IMR-90 (cell line): Measurements from ENCODE around the gene EFHC2. TPM values are rescaled to one million over a fixed set of nuclear protein-coding genes. Genes with fewer than 3 reads are reported as not detected.

Source experiments
- ATAC-seq: fragments of 200-7000 bp; cut with Tn5 transposase; 2 replicates; pipeline ENCODE4 v1.9.1; 2020; ENCODE audit warnings: low read depth, mild to moderate bottlenecking, moderate library complexity
- BruUV-seq: library from RNA; stranded (reverse); fragments of 400-500 nt; replicated peaks from 2 replicates; lab custom pipeline; 2021; lab: Mats Ljungman, UMichigan
- CTCF ChIA-PET: fragments of 300-600 bp; formaldehyde crosslinking; extraction: SDS; loops from one replicate; lab custom pipeline; 2021; ENCODE audit warnings: antibody characterized with exemption; lab: Yijun Ruan, JAX
- POLR2A ChIA-PET: fragments of 300-600 bp; sonication (Branson Sonifier 250); formaldehyde crosslinking; loops from one replicate; lab custom pipeline; 2022; ENCODE audit warnings: antibody characterized with exemption; ENCODE audit not compliant: unreplicated experiment; lab: Charles Lee
- DNase-seq: peaks from one replicate; pipeline ENCODE4 v3.0.0; 2013
- H2AFZ ChIP-seq: replicated peaks from 2 replicates; pipeline ENCODE3; 2013; ENCODE audit warnings: low read length, mild to moderate bottlenecking; ENCODE audit not compliant: poor library complexity
- H2AK5ac ChIP-seq: 2 replicates; pipeline ENCODE4 v1.6.1; 2013; ENCODE audit warnings: low read depth, low read length, inconsistent platforms
- H2AK9ac ChIP-seq: replicated peaks from 2 replicates; pipeline ENCODE3; 2013; ENCODE audit warnings: mild to moderate bottlenecking, low read depth, low read length, moderate library complexity; ENCODE audit not compliant: poor library complexity
- H2BK120ac ChIP-seq: 2 replicates; pipeline ENCODE4 v1.6.1; 2013; ENCODE audit warnings: low read depth, low read length, inconsistent platforms
- H2BK15ac ChIP-seq: 3 replicates; pipeline ENCODE4 v1.6.1; 2013; ENCODE audit warnings: low read depth, low read length, inconsistent platforms
- H2BK20ac ChIP-seq: 2 replicates; pipeline ENCODE4 v1.6.1; 2013; ENCODE audit warnings: low read depth, mild to moderate bottlenecking, inconsistent platforms, low read length, moderate library complexity
- H2BK5ac ChIP-seq: 2 replicates; pipeline ENCODE4 v1.6.1; 2013; ENCODE audit warnings: mild to moderate bottlenecking, low read depth, low read length, inconsistent platforms; ENCODE audit not compliant: poor library complexity, severe bottlenecking
- H3K14ac ChIP-seq: replicated peaks from 2 replicates; pipeline ENCODE4 v1.6.1; 2013; ENCODE audit warnings: low read depth, low read length, inconsistent platforms
- H3K18ac ChIP-seq: 2 replicates; pipeline ENCODE4 v1.6.1; 2013; ENCODE audit warnings: low read depth, low read length, control low read depth
- H3K23ac ChIP-seq: 2 replicates; pipeline ENCODE4 v1.6.1; 2013; ENCODE audit warnings: low read depth, low read length, inconsistent platforms
- H3K27ac ChIP-seq: 2 replicates; pipeline ENCODE4 v1.5.1; 2013; ENCODE audit warnings: mild to moderate bottlenecking, control low read depth, low read length; ENCODE audit not compliant: insufficient read depth
- H3K27me3 ChIP-seq: 2 replicates; pipeline ENCODE4 v1.6.1; 2013; ENCODE audit warnings: low read length; ENCODE audit not compliant: control insufficient read depth, insufficient read depth
- H3K36me3 ChIP-seq: 2 replicates; pipeline ENCODE4 v1.6.1; 2013; ENCODE audit warnings: low read length, mixed read lengths; ENCODE audit not compliant: control insufficient read depth, insufficient read depth
- H3K4ac ChIP-seq: 2 replicates; pipeline ENCODE4 v1.6.1; 2013; ENCODE audit warnings: low read depth, low read length, inconsistent platforms
- H3K4me1 ChIP-seq: 2 replicates; pipeline ENCODE4 v1.6.1; 2013; ENCODE audit warnings: low read length, mixed read lengths; ENCODE audit not compliant: control insufficient read depth, insufficient read depth
- H3K4me2 ChIP-seq: 2 replicates; pipeline ENCODE4 v1.6.1; 2013; ENCODE audit warnings: low read depth, mild to moderate bottlenecking, control low read depth, low read length, moderate library complexity
- H3K4me3 ChIP-seq: 2 replicates; pipeline ENCODE4 v1.5.1; 2013; ENCODE audit warnings: low read depth, mild to moderate bottlenecking, control low read depth, low read length, moderate library complexity; ENCODE audit not compliant: insufficient read depth
- H3K56ac ChIP-seq: 2 replicates; pipeline ENCODE4 v1.6.1; 2013; ENCODE audit warnings: low read length, inconsistent platforms; ENCODE audit not compliant: insufficient read depth; ENCODE audit errors: extremely low read depth
- H3K79me1 ChIP-seq, 2 experiments: 2 replicates each; pipeline ENCODE4 v1.6.1; 2013; ENCODE audit warnings: low read length in 2 of 2, inconsistent platforms in 1 of 2, low read depth in 1 of 2
- H3K9ac ChIP-seq: 2 replicates; pipeline ENCODE4 v1.6.1; 2013; ENCODE audit warnings: low read depth, low read length, control low read depth
- H3K9me1 ChIP-seq: 2 replicates; pipeline ENCODE4 v1.6.1; 2013; ENCODE audit warnings: low read length, inconsistent platforms; ENCODE audit not compliant: insufficient read depth
- H3K9me3 ChIP-seq: 2 replicates; pipeline ENCODE4 v1.6.1; 2013; ENCODE audit warnings: low read length; ENCODE audit not compliant: control insufficient read depth, insufficient read depth
- H4K20me1 ChIP-seq: 2 replicates; pipeline ENCODE4 v1.6.1; 2013; ENCODE audit warnings: low read length, inconsistent platforms; ENCODE audit not compliant: insufficient read depth
- H4K5ac ChIP-seq: 2 replicates; pipeline ENCODE4 v1.6.1; 2013; ENCODE audit warnings: mild to moderate bottlenecking, low read depth, low read length, control low read depth
- H4K8ac ChIP-seq, 2 experiments: 2 replicates each; pipeline ENCODE4 v1.6.1; 2013; ENCODE audit warnings: low read depth in 2 of 2, low read length in 2 of 2, control low read depth in 1 of 2, inconsistent platforms in 1 of 2
- H4K91ac ChIP-seq: 2 replicates; pipeline ENCODE4 v1.6.1; 2013; ENCODE audit warnings: low read depth, low read length, inconsistent platforms; ENCODE audit not compliant: insufficient read depth
- CEBPB ChIP-seq: IDR thresholded peaks from 2 replicates; pipeline ENCODE4 v1.6.1; 2012; ENCODE audit warnings: low read depth, low read length, improper control_type of control experiment
- CHD1 ChIP-seq: IDR thresholded peaks from 2 replicates; pipeline ENCODE4 v1.6.1; 2012; ENCODE audit warnings: low read depth, low read length, improper control_type of control experiment
- MAZ ChIP-seq: IDR thresholded peaks from 2 replicates; pipeline ENCODE4 v1.6.1; 2012; ENCODE audit warnings: low read depth, mild to moderate bottlenecking, low read length, improper control_type of control experiment, moderate library complexity, borderline replicate concordance
- RCOR1 ChIP-seq: IDR thresholded peaks from 2 replicates; pipeline ENCODE4 v1.6.1; 2012; ENCODE audit warnings: mild to moderate bottlenecking, low read length, improper control_type of control experiment; ENCODE audit not compliant: insufficient replicate concordance
- SMC3 ChIP-seq: fragments of 150-350 bp; IDR thresholded peaks from 2 replicates; pipeline ENCODE4 v1.6.1; 2016; ENCODE audit warnings: low read depth, mild to moderate bottlenecking, antibody characterized with exemption, low read length, moderate library complexity
- WGBS, 2 experiments: methylation state at CpG; one replicate each; pipeline versions ENCODE4 v1.1.5 to v1.1.7; 2013; ENCODE audit warnings: missing lambda C conversion rate in 2 of 2; ENCODE audit not compliant: insufficient read length in 1 of 2; ENCODE audit errors: extremely low coverage in 2 of 2; 5-methylcytosine and 5-hydroxymethylcytosine counted together
- dilution Hi-C: fragments of 300-500 bp; cut with HindIII; formaldehyde crosslinking; loops from one replicate; pipeline ENCODE4 v1.14.3; 2018; ENCODE audit warnings: low sequenced_read_pairs; ENCODE audit not compliant: unreplicated experiment
- in situ Hi-C: fragments of 300-500 bp; cut with MboI; formaldehyde crosslinking; loops from 3 replicates; pipeline ENCODE4 v1.14.3; 2019; ENCODE audit warnings: low sequenced_read_pairs, inconsistent platforms, mixed read lengths
- intact Hi-C: fragments of 100-400 bp; cut with micrococcal nuclease; formaldehyde crosslinking; loops from 2 replicates; pipeline ENCODE4 v1.10.0; 2022
- polyA plus RNA-seq, 3 experiments: library from polyadenylated mRNA; depleted of rRNA; stranded (reverse); fragments of >200 nt; gene quantifications; 2 replicates each; pipeline ENCODE4 v1.2.3, GENCODE V29; 2012; ENCODE audit warnings: low replicate concordance in 1 of 3
- total RNA-seq: library from RNA; depleted of rRNA; stranded (reverse); fragments of >200 nt; gene quantifications from 2 replicates; pipeline ENCODE4 v1.2.3, GENCODE V29; 2012

EFHC2 gene
- total and polyA plus RNA-seq, 2 of the 4 experiments (the other 2 are of a cell fraction) = 0.18 to 0.24 TPM

- H3K4me2 ChIP-seq = no peak overlapping the region
- no peaks in the 10 kb centered on the region for H3K79me1 ChIP-seq
- H4K5ac ChIP-seq = no peak overlapping the region
- H4K20me1 ChIP-seq = no peaks in the 10 kb centered on the region
- intact Hi-C loops = no loop called here
- H3K18ac ChIP-seq = no peak overlapping the region
- no peak overlapping the region for H3K14ac ChIP-seq
- no peak overlapping the region for H3K27ac ChIP-seq
- H2BK120ac ChIP-seq = no peak overlapping the region
- no peak overlapping the region for H4K8ac ChIP-seq
- H2AFZ ChIP-seq = no peak overlapping the region
- ATAC-seq (no peak), DNase-seq (no peak)
- ChIA-PET CTCF (no interaction called here), POLR2A (no interaction called here)
- no peak overlapping the region for H3K4me3 ChIP-seq
- WGBS, 2 experiments = no CpG with 5 or more reads among the region's 3 CpGs
- no peak overlapping the region for H2BK5ac ChIP-seq
- no peak overlapping the region for H3K9ac ChIP-seq
- no peak overlapping the region for H2BK20ac ChIP-seq
- dilution Hi-C loops = no loop called here
- no peak overlapping the region for H2AK5ac ChIP-seq
- H3K9me3 ChIP-seq = peaks cover 2% of the 10 kb centered on the region; the same call in 1 of the 2 replicates
- no peaks in the 10 kb centered on the region for H3K9me1 ChIP-seq
- no peak overlapping the region for H3K23ac ChIP-seq
- H2AK9ac ChIP-seq = no peak overlapping the region
- peaks cover 6% of the 10 kb centered on the region for H3K27me3 ChIP-seq
- H3K36me3 ChIP-seq = no peaks in the 10 kb centered on the region
- H3K4me1 ChIP-seq = no peaks in the 10 kb centered on the region
- H4K91ac ChIP-seq = no peak overlapping the region
- no TSS peak for BruUV-seq
- in situ Hi-C loops = no loop called here
- no peak overlapping the region for H3K4ac ChIP-seq
- H3K56ac ChIP-seq = no peak overlapping the region
- H2BK15ac ChIP-seq = no peak overlapping the region
- TF ChIP-seq SMC3 (no peak), MAZ (no peak), CHD1 (no peak), CEBPB (no peak), RCOR1 (no peak)
Measured at GRCh38 chrX:44156726-44157125, 186.7 kb downstream of the EFHC2 start.
